ENCODE results near the gene CDH23.

CDH23 gene

DNA sequence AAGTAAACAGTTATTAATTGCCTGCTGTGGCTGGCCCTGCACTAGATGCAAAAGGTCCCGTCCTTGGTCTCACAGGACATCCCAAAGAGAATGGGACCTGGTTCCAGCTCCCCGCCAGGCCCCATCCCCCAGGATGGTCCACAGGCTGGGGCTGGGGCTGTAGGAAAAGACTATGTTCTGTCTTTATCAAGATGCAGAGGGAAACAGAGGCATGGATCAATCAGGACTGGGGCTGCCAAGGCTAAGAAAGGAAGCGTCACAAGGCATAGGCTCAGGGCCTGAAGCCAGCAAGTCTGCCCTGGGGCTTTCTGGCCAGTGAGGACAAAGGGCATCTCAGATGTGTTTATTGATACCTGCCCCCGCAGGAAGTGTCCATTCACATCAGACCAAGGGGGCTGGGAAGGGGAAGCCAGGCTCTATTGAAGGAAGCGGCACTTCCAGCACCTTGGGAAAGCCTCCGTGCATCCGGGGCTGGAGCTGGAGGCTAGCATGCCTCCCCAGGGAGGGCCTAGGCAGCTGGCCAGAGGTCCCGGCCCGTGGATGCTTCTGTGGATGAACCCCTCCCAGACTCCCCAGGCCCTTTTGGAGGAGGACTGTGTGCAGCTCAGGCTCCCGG is 370.8 kb downstream of the CDH23 start:
- no peak for DNase-seq

DNA sequence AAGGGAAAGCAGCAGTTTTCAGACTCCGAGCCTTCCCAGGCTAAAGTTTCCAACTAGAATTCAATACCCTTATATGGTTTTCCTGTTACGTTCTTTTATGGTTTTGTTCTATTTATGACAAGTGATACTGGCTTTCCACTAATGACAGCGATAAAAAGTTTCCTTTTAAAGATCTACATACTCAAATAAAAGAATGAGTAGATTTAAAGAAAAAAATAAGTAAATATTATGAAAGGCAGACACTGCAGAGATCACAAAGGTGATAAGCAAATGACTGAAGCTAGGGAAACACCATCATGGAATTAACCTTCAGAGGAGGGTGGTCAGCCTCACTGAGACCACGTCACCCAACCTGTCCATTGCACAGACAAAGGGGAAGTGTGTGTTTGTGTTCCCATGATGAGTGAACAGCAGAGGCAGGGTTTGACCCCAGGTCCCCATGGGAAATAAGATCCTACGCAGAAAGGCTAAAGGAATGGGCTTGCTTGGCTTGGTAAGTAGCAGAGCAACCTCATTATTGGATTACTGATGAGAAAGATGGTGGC is 372.6 kb downstream of the CDH23 start:
- no peak for DNase-seq

GRCh38 chr10:71770255-71770654 is 373.5 kb downstream of the CDH23 start:
- DNase-seq: no peak

DNA sequence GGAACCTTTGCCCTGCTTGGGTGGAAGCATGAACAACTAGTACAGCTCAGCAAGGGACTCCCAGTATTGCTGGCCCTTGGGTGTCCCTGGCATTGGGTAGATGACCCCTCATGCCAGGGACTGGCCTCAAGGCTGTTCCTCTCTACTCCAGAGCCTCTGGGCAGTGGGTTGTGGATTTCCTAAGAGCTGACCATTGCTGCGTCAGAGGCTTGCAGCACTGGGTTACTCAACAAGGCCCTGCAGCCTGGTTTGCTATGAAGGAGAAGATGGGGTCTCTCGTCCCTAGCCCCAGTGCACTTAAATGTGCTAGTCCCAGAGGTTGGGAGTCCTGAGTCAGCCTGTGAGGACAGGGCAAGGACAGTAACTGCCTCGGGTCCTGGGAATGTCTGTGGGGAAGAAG is 374.1 kb downstream of the CDH23 start:
- DNase-seq: no peak

DNA sequence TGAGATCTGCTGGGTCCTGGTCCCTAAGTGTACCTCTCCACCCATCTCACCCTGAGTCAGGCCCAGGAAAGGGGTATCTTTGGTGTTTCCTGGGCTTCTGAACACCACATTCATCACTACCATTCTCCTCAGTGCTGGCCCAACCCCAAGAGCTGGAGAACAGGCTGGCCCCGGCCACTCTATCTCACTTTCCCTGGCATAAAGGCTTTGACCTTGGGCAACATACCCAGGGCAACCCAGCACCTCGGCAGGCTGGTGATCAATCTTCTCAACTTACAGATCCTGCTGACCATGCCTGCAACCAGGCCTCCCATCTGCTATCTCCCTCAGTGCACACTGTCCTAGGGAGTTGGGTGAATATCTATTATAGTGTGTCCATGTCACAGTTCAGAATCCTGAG is 374.5 kb downstream of the CDH23 start:
- no peak for DNase-seq

DNA sequence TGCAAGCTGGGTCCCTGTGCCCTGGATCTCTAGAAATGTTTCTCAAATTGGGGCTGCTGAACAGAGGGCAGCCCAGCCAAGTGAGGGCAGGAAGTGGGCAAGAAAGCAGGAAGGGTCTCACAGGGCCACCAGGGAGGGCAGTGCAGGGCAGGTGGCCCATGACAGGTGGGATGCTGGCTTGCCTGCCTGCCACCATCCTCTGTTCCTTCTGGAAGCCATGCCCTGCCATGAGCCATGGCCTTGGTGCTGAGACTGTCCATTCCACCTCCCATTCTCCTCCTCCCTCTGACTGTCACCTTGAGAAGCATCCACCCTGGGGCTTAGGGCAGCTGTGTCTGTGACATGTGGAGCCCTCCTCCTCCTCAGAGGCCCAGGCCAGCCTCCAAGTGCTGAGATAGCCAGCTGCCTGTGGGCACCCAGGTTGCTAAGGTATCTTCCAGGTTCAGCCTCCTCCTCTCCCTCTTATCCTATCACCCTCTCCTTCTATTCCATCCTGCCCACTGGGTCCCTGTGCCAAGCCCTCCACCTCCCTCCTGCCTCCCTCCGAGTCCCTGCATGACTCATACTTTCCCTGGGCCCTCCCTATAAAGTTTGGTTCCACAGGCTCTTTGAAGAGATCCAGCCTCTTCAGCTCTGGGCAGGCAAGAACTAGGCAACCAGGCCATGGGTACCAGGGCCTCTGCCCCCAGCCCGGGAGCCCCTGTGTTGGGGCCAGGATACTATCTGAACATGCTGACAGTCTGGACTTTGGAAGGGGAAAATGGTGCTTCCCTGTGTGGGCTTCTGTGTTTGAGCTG is 375.3 kb downstream of the CDH23 start:
- no peak for DNase-seq

DNA sequence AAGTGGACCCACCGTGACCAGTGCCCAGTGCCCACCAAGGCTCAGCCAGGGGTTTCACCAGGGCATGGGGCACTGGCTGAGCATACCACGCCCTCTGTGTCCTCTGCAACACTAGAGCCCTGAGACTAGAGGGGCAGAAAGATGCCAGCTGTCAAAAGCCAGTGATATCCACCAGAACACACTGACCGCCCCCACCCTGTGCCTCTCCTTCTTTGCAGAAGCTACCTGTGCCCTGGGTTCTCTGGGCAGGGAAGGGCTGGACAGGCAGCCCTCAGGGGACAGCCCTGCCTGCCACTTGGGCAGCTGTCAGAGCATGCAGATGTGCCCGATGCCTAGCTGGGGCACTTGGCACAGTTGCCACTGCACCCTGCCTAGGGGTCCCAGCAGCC is 376.1 kb downstream of the CDH23 start:
- DNase-seq: no peak

DNA sequence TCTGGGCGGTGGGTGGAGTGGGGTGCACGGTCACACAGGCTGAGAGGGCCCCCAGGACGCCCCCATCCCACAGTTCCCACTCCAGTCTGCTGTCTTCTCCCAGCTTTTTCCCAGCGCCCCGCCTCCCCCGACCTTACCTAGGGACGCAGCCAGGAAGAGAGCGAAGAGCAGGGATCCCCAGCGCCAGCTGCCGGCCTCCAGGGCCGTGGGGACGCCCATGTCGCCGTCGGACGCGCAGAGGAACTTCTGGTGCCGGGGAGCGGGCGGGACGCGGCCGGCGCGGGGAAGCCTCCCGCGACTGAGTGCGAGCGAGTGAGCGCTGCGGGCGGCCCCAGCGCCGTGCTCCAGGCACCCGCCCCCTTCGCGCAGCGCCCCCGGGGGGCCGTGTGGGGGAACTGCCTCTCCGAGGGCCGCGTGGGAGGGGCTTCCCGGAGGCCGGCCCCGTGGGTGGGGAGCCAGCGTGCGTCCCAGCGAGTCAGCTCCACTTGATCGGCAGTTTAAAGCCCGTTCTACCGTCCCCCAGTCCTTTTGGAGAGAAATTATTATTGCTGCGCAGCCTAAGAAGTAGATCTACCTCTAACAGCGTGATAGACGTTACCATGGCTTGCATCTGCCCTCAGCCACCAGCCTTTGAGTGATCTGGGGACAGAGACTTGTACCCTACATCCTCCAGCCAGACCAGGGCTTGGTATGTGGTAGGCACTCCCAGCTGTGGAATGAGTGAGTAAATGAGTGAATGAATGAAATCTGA is 376.7 kb downstream of the CDH23 start, which contains the start of gene VSIR:
TSS of gene VSIR (minus strand) at position 300 of the 751 bp plus-strand sequence. CDS start at position 219, 81 bp downstream.
- DNase-seq: peak; percentile 92

- no peak for DNase-seq
These were observed 378.4 kb downstream of the CDH23 start for GRCh38 chr10:71774916-71775702.

DNA sequence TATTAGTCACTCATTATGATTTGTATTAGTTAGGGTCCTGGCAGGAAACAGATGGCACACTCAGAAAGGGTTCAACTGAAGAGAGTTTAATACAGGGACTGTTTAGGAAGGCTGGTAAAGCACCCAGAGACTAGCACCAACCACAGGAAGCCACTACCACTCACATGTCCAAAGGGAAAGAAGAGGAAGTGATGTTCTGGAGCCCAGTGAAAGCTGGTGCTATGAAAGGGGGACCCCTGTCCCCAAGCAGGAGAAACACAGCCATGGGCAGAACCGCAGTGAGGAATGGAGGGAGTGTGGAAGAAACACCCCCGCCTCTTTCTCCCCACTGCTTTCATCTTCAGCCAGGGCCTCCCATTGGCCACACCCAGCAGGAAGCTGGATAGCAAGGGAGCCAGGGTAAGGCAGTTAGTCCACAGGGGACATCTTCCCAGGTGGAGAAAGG is 379.8 kb downstream of the CDH23 start:
- DNase-seq: no peak

GRCh38 chr10:71777213-71777985 is 380.7 kb downstream of the CDH23 start:
- no peak for DNase-seq

DNA sequence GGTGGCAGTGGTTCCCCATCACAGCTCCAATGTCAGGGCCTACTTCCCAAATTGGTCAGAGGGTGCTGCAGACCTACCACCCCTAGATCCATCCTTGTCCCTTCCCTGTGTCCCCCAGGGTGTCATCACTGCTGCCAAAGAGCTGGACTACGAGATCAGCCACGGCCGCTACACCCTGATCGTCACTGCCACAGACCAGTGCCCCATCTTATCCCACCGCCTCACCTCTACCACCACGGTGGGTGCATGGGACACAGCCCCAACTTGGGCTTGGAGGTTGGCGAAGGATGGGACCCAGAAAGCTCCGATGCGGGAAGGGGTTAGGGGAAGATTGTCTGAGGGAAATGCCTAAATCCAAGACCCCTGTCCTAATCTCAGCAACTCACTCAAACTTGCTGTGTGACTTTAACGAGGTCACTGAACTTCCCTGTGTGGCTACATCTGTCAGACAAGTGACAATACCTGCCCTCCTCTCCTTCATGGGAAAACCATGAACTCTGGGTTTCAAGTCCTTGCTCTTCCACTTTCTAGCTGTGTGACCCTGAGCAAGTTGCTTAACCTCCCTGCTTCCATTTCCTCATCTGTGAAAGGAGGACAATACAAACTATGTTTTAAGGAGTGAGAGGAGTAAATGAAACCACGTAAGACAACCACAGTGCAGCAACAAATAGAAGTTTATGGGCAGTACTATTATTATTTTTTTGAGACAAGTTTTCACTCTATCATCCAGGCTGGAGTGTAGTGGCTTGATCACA is 381.5 kb downstream of the CDH23 start:
- DNase-seq: no peak

GRCh38 chr10:71779641-71780040 is 382.9 kb downstream of the CDH23 start:
- DNase-seq: no peak

- no peak for DNase-seq
These were observed 383.4 kb downstream of the CDH23 start for GRCh38 chr10:71780156-71780555.

DNA sequence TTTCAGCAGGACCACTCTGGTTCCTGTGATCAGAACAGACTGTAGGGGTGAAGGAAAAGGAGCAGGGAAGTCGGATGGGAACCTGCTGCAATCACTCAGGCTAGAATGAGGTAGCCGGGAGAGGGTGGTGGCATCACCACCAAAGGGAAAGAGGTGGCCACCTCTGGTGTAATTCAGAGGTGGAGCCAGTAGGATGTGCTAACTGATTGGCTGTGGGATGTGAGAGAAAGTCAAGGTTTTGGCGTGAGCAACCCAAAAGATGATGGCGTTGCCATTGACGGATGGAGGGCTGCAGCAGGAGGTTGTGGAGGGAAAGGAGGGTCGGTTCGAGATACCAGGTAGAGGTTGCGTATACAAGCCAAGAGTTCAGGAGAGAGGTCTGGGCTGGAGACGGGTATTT is 384.0 kb downstream of the CDH23 start:
- DNase-seq: no peak

DNA sequence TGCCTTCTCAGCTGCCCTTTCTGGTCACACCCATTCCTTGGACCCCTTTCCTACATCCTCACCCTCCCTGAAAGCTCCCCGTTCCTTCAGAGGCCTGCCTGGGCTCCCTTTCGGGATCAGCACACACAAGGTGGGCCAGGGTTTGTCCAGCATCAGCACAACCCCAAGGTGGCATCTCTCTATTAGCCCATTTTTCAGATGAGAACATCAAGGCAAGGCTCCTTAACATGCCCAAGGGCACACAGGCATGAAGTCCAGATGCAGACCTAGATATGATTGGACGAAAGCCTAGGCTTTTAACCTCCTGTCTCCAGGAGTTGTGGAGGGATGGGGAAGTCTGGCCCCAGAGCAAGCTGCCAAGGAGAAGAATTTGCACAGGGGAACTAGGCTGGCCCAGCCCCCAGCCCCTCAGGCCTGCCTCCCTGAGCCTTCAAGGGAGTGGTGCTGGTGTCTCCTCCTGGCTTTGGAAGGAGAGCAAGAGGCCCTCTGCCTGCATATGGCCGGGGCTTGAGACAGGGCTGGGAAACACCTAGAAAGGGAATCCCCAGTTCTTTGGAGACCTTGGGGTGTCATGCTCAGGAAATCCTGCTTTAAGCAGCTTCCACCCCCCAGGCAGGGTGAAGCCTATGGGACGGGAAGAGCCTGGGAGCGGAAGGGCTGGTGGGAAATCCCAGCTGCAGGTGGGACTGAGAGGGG is 385.6 kb downstream of the CDH23 start:
- DNase-seq: no peak

GRCh38 chr10:71782917-71783490 is 386.3 kb downstream of the CDH23 start:
- DNase-seq: no peak

GRCh38 chr10:71783917-71784678 is 387.4 kb downstream of the CDH23 start:
- DNase-seq: no peak

DNA sequence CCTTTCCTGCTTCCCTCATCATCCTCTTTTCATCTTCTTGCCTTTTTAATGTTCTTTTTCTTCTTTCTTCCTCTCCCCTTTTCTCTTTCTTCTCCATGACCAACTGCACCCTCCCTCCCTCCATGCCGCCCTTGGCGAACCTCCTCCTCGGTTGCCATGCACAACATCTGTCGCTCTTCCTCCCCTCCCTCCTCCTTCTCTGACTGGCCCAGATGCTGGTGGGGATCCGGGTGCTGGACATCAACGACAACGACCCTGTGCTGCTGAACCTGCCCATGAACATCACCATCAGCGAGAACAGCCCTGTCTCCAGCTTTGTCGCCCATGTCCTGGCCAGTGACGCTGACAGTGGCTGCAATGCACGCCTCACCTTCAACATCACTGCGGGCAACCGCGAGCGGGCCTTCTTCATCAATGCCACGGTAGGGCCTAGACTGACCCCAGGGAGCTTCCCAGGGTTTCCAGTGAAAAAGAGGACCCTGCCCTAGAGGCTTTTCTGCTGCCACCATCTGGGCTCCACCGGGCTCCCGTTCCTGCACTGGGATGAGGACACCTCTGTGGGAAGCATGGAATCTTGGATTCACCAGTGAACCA is 388.1 kb downstream of the CDH23 start:
- DNase-seq: no peak
